H4 (cell line): ENCODE measurements around the gene AMTN. TPM values are rescaled to one million over a fixed set of nuclear protein-coding genes. Genes with fewer than 3 reads are reported as not detected.
"Not testable (repeated sequence)": the region's sequence is repeated elsewhere in the genome, so short reads cannot be mapped to it uniquely, and the experiment has no call there.

Experiments used
- DNase-seq: peaks from one replicate; pipeline ENCODE4 v3.0.0-alpha.2; 2015; ENCODE audit warnings: low spot score
- total RNA-seq: library from RNA; depleted of rRNA; stranded (reverse); fragments of >200 nt; shearing (Covaris generic); gene quantifications from 2 replicates; pipeline ENCODE4 v1.2.3, GENCODE V29; 2014; rRNA removed

The AMTN gene, protein sequence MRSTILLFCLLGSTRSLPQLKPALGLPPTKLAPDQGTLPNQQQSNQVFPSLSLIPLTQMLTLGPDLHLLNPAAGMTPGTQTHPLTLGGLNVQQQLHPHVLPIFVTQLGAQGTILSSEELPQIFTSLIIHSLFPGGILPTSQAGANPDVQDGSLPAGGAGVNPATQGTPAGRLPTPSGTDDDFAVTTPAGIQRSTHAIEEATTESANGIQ
- total RNA-seq = 142 and 146 TPM in 2 replicates

DNA sequence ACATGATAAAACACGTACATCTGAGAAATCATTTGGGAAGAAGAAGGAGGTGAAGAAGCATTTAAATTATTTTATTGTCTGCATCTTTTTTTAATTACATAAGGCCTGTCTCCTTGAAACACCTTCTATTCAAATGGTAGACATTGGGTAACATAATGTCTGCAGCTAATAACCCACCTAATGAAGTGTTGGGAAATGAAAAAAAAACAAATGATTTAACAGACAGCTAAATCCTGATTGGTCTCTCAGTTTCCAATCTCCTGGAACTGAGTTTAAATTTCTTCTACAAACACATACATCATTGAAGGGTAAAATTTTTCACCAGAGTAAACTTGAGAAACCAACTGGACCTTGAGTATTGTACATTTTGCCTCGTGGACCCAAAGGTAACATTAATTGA lies at the start of gene AMTN:
TSS of gene AMTN (plus strand) at position 301 of the 400 bp plus-strand sequence. CDS start 209 bp downstream, outside the sequence.
- DNase-seq = no peak

DNA sequence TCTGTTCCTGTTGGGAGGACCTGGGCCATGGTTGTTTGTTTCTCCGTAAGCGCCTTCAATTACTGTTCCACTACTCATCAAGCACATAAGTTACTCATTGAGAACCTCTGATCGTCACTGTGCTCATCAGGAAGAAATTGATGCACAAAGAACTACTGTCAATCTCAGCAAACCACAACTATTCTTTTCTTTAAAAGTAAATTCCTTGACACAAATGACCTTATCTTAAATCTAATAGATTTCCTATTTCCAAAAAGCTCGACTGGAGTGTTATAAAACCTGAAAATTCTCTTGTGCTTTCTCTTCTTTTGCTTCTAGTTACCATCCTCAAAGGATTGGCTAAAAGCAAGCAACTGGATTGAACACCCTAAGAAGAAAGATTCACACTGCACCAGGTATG lies 46.5 kb upstream of the AMTN start, which contains the start of gene MUC7:
TSS of gene MUC7 (plus strand) at position 301 of the 400 bp plus-strand sequence. CDS start 1,825 bp downstream, outside the sequence.
- DNase-seq = no peak

DNA sequence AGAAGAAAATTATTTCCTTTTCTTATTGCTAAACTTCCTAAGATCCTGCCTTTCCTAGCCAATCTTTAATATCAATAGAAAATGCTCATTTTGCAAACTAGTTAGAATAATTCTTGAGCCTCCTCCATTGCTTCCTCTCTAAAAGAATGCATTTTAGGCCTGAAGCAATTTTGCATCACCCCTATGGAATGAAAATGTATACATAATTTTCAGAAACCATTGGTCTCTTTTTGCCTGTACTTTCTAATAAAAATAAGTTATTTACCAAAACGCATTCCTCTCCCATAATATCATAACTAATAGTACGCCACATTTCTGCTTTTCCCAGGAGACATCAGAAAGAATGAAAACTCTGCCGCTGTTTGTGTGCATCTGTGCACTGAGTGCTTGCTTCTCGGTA lies 44.7 kb upstream of the AMTN start:
- DNase-seq = no peak

DNA sequence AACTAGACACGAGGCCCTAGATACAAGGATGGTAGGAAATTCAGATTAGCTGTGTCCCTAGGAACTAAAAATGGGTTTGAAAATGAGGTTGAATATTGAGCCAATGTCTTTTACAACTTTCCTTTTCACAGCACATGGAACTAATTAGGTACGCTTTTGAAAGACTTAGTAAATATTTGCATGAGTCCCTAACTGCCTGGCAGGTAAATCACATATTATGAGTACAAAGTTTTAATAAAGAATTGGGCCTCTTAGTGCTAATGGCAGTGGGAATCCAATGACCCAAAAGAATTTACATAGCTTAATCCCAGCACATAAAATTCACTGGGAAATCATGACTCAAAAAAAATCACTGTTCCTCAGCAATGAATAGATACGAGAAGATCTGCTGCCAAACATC lies 29.6 kb upstream of the AMTN start:
- no peak for DNase-seq

DNA sequence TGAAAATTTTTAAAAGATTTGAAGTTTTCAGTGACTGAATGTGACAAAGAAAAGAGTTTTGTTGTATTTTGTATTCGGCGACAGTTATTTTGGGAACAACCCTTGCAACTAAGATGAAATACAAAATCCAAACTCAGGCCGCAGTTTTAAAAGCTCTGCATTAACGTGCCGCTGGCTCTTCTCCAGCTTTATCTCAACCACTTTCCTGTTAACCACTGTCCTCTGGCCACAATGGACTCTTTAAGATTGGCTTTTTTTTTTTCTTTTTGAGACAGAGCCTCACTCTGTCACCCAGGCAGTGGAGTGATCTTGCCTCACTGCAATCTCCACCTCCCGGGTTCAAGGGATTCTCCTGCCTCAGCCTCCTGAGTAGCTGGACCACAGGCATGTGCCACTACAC lies 22.1 kb upstream of the AMTN start:
- no peak for DNase-seq

DNA sequence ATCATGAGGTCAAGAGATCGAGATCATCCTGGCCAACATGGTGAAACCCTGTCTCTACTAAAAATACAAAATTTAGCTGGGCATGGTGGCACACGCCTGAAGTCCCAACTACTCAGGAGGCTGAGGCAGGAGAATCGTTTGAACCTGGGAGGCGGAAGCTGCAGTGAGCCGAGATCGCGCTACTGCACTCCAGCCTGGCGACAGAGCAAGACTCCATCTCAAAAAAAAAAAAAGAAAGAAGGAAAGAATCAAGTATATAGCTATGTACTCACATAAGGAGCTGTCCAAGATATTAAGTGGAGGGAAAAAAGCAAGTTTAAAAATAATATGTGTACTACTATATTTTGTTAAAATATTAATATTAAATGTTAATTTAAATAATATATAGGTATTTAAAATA lies 16.5 kb upstream of the AMTN start:
- DNase-seq = not testable (repeated sequence)

DNA sequence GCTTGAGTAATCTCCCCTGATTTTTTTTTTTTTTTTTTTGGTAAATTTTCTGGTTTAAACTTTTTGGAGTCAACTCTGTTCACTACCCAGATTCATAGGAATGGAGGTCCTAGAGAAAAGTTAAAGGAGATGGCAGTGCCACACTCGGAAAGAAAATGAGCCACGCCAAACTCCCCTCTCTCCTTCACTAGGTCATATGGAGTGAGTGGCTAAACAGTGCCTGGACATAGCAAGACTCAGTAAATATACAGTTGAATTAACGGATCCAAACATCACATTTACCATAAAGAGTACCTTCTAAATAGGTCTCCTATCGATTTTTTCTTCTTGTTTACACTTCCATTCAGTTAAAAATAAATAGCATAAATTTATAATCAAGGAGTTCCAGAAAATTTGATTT lies 13.6 kb upstream of the AMTN start:
- DNase-seq = no peak

DNA sequence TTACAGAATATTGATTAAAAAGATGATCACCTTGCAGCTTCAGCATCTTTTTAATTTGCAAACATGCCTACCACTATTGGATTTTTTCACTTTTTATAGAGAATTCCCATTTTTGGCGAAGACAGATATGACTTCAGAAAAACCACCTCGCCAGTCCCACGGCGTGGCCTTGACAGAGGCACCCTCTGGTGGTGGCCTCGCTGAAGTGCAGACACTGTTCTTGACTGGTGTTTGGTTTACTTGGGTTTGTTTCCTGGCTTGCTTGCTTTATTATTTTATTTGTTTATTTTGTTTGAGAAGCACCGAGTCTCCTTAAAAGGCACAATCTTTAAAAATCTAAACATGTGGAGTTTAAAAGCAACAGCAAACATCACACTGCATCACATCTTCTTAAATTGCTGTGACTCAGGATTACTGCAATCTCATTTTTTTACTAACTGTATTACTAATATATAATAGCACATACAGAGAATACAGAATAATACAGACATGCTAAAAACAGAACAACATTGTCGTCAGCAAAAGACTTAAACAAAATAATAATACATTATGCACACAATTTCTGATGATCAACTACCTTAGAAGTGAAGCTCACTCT lies 13.1 kb upstream of the AMTN start:
- peak; percentile 47 for DNase-seq

DNA sequence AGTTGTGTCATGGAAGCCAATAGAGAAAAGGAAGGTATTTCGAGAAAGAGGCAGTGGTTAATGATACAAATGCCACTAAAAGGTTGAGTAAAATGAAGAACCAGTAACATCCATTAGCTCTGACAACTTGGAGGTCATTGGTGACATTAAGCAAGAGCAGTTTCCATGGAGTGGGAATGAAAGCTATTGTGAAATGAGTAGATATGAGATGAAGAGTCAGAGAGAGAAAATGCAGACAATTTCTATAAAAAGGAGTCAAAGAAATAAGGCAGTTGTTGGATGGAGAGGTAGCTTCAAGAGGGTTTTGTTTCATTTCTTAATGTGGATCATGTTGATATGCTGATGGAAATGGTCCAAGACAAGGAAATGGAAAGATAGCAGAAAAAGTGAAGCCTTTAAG lies 9.6 kb upstream of the AMTN start:
- no peak for DNase-seq

DNA sequence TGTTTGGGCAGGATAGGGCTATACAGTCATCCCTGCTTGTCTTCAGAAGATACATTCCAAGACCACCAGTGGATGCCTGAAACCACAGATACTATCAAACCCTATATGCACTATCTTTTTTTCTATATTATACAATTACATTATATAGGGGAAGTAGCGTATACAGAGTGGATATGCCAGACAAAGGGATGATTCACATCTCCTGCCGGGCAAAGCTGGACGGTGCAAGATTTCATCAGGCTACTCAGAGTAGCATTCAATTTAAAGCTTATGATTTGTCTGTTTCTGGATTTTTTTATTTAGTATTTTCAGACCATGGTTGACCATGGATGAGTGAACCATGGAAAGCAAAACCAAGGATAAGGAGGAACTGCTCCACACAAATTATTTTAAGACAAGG lies 7.0 kb upstream of the AMTN start:
- no peak for DNase-seq

DNA sequence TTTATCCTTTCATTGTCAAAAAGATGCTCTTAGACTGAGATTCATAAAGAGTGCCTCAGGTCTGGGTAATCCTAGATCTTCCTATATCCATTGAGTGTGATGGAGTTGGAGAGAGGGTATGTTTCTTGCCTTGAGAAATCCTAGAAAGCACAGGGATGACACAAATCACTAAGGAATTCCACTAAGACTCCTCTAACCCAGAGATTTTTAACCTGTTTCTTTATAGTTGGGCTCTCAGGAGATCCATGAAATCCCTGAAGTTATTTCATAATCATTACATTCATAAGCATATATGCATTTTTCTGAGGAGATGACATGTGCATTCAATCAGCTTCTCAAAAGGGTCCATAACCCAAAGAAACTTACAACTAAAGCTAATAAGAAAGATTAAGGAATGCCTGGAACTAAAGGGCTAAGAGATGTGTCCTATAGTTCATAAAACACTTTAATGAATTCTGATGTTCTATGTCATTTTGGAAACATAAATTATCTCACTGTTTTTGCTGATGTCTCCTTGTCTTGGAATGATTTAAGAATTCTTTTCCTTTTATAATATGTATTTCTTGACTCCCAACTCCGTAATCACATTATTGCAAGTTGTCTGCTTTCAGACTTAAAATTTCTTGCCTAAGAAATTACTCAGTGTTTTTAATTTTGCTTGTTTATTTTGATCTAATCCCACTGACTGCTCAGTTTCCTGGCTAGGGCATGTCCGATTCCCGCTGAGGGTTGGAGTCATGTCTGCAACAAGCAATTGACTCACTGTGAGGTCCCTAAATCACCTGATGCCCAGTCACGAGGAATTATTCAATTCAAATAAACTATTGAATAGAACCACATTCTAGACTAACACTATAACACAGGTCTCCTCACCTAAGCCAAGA lies 2.8 kb upstream of the AMTN start:
- peak; percentile 75 for DNase-seq

DNA sequence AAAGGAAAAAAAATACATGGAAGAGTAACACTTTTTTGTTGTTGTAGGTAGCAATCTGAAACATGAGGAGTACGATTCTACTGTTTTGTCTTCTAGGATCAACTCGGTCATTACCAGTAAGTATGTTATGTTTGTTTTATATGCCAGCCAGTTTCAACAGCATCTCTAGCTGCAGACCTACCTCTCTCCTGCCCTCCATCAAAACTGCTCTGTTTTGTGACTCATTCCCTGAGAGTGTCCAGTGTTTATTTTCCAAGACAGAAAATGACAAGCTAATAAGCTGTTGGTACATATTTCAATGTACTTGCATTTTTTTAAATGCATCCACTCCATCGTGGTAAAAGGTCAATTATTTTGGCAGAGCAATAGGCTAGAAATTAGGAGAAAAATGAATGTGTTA lies 347 bp downstream of the AMTN start:
- peak; percentile 79 for DNase-seq

DNA sequence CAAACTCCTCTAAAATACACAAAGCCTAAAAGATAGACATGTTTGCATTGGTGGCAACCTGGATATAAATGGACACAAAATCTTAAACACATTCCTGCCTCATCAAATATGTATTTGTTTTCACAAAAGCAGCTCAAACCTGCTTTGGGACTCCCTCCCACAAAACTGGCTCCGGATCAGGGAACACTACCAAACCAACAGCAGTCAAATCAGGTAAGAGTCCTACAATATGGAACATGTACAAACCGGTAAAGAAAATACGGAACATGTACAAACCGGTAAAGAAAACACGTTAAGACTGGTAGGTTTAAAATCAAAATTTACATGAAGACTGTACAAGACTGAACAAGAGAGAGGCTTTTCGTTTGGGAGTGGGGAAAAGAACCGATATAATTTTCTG lies 4.3 kb downstream of the AMTN start:
- no peak for DNase-seq

DNA sequence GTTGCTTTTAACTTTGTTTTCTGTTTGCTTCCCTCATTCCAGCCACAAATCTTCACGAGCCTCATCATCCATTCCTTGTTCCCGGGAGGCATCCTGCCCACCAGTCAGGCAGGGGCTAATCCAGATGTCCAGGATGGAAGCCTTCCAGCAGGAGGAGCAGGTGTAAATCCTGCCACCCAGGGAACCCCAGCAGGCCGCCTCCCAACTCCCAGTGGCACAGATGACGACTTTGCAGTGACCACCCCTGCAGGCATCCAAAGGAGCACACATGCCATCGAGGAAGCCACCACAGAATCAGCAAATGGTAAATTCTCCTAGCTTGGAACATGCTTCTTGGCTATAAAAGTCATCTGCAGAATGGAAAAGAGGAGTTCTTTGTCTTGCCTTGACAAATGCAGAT lies 12.6 kb downstream of the AMTN start:
- no peak for DNase-seq

DNA sequence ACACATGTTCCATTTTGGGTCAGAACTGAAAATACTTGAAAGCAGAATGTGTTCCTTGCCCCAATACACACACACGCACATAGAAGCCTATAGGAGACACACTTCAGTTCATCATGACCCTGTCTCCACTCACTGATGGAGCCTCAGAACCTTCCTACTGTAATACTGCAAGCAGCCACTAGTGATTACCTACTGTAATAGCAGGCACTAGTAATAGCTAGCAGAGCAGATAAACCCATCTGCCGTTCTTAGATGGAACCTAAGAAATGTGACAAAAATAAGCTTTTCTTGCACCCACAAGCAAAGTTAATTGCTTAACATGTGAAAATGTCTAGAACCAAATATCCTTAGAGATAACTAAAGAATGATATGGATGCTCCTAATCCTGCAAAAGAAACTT lies 13.6 kb downstream of the AMTN start:
- DNase-seq = no peak

DNA sequence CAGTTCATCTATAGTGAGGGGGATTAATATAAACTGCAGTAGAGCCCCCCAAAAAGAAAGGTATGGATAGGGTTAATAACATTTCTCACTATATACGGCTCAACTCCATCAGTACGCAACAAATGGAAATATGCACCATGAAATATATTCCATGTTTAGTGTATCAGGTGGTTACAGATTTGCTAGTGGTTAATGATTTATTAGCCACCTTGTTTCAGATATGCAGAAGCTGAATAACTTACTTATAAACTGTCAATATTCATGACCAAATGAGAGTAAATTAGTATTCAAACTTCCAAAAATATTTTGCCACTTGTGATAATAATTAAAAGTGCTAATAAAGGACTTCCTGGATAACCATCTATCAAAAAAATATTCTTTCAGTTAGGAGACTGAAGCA lies 14.8 kb downstream of the AMTN start:
- no peak for DNase-seq

DNA sequence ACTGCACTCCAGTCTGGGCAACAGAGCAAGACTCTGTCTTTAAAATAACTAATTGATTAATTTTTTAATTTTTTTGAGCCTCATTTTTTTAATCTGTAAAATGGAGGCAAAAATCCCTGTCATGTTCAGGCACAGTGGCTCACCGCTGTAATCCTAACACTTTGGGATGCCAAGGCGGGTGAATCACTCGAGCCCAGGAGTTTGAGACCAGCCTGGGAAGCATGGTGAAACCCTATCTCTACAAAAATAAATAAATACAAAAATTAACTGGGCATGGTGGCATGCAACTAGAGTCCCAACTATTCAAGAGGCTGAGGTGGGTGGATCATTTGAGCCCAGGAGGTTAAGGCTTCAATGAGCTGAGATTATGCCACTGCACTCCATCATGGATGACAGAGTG lies 15.4 kb downstream of the AMTN start:
- DNase-seq = peak; percentile 72

DNA sequence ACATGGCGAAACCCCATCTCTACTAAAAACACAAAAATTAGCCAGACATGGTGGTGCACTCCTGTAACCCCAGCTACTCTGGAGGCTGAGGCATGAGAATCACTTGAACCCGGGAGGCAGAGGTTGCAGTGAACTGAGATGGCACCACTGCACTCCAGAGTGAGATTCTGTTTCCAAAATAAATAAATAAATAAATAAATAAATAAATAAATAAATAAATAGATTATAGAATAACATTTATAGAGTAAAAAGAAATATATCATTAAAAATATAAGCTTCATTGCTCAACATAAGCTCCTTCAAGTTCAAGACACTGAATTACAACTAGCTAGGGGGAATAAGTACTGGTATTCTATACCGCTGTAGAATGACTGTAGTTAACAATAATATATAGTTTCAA lies 16.5 kb downstream of the AMTN start:
- not testable (repeated sequence) for DNase-seq

DNA sequence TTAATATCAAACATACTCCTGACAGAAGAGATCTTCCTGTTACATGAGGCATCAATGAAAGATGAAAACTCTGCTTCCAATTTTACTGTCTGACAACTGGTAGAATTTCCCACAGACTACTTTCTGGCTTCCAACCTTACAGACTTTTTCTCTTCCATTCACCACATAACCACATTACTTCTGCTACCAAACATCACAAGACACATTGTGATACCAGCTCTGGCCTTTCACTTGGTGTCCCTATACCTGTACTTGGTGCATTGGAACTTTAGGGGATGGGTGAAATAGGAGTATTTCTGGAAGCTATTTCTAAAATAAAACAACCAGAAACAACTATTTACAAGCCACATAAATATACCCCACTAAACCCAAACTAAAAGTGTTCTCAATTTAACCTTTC lies 20.5 kb downstream of the AMTN start:
- DNase-seq = no peak

DNA sequence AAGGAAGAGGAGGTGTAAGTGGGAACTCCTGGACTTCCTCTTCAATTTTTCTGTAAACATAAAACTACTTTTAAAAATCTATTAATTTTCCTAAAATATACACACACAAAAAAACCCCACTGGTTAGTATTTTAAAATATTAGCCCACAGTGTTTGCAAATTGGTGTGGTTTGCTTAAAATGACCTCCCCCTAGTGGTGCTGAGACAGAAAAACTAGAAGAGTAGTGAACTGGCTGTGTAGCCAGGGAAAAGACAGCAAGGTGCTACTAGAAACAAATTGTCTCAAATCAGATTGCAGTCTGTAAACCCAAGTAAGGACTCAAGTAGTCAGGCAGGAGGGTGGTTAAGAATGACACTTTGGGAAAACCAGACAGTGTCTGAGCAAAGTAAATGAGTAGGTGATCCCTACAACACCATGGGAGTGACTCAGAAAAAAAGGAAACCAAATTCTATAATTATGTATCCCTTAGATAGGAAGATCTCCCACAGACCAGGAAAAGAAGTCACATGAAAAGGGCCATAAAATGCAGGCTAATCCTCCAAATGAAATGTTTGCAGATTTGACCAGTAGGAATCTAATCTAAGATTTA lies 26.0 kb downstream of the AMTN start:
- peak; percentile 37 for DNase-seq

DNA sequence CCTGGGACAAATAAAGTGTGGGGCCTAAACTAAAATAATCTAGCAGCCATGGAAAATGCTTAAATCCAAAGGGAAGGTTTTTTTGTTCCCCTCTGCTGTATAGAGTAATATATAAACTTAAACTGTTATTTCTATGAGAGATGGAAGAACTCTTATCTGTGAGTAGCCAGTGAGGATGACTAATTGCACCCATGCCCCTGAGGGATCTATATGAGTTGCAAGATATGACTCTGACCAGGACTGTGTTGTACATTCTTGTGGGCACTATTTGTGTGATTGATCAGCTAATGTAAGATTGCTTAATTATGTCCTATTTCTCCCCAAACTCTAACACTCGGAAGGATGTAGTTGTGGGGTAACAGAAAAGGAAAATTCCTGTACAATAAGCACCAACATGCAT lies 38.5 kb downstream of the AMTN start:
- DNase-seq = no peak

DNA sequence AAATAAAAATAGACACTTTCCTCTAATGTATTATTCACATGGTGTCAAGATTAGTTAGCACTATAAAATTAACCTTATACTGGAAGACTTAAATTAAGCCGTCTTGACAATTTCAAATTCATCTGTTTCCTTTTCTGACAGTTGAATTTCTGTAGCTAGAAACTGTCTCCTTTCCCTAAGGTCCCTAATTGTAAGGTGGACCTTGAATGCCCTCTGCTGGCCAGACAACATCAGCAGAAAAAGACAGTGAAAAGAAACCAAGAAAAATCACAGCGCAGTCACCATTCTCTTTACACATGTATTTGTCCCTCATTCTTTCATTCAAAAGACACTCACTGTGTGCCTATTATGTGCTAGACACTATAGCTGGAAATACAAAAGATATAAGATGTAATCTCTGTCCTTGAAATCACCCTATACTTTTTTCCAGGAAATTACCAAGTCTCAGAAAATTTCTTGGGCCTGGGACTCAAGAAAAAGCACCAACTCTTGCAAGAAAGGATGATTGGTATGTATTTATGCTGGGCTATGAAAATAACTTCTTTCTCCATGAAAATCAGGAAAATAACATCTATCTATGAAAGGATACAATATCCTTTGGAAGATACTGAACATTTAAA lies 41.0 kb downstream of the AMTN start:
- peak; percentile 55 for DNase-seq
